Ovary (tissue), 3 donors: Measurements from ENCODE around the gene MYADML2.

Experiments
- POLR2A ChIP-seq: fragments of 450-650 bp; IDR thresholded peaks from one replicate; pipeline ENCODE4 v1.6.1; 2017; ENCODE audit warnings: antibody characterized with exemption, mild to moderate bottlenecking, moderate library complexity
- TF ChIP-seq, protein P1 (sequence below), 3 donors: fragments of 450-650 bp in 2 of 3; fragments of 200-600 bp in 1 of 3; IDR thresholded peaks; one replicate each; pipeline versions ENCODE4 v1.5.1 to v1.8.0; 2016 to 2022; ENCODE audit warnings: antibody characterized with exemption in 3 of 3, mild to moderate bottlenecking in 1 of 3
- donor health status: DM: no; HTN: no; CAD: no.

DNA sequence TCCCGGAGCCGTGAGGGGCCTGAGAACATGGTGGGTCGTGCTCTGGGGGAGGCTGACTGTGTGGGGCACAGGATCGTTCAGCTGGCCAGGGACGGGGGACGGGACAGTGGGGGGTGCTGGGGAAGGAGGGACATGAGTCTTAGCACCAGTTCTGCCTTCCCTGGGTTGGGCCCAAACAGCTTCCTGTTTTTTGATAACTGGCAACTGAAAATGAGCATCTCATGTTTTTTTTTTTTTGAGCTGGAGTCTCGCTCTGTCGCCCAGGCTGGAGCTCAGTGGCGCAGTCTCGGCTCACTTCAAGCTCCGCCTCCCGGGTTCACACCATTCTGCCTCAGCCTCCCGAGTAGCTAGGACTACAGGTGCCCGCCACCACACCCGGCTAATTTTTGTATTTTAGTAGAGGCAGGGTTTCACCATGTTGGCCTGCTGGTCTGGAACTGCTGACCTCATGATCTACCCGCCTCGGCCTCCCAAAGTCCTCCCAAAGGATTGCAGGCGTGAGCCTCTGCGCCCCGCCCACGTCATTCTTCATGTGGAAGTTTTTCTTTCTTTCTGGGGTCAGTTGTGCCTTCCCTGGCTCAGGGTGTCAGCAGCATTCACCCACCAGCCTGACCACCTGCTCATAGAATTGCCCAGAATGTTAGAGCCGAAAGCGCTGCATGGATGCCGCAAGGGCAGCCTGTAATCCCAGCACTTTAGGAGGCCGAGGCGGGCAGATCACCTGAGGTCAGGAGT, 36.8 kb upstream of the MYADML2 start:
- TF ChIP-seq, protein P1, sequence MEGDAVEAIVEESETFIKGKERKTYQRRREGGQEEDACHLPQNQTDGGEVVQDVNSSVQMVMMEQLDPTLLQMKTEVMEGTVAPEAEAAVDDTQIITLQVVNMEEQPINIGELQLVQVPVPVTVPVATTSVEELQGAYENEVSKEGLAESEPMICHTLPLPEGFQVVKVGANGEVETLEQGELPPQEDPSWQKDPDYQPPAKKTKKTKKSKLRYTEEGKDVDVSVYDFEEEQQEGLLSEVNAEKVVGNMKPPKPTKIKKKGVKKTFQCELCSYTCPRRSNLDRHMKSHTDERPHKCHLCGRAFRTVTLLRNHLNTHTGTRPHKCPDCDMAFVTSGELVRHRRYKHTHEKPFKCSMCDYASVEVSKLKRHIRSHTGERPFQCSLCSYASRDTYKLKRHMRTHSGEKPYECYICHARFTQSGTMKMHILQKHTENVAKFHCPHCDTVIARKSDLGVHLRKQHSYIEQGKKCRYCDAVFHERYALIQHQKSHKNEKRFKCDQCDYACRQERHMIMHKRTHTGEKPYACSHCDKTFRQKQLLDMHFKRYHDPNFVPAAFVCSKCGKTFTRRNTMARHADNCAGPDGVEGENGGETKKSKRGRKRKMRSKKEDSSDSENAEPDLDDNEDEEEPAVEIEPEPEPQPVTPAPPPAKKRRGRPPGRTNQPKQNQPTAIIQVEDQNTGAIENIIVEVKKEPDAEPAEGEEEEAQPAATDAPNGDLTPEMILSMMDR (IDR thresholded peaks at IDR 0.05), result no peak
- TF ChIP-seq POLR2A, result no peak
